IPS-18a (cell line): ENCODE data around the gene TNFRSF11A.

Experiments
- H3K27ac ChIP-seq: one replicate; pipeline ENCODE4 v1.5.1; 2013; ENCODE audit warnings: low read length
- H3K27me3 ChIP-seq: one replicate; pipeline ENCODE4 v1.6.1; 2013; ENCODE audit warnings: mild to moderate bottlenecking, low read length; ENCODE audit not compliant: control insufficient read depth, insufficient read depth
- H3K36me3 ChIP-seq: one replicate; pipeline ENCODE4 v1.6.1; 2013; ENCODE audit warnings: low read depth, low read length; ENCODE audit not compliant: control insufficient read depth
- H3K4me1 ChIP-seq: one replicate; pipeline ENCODE4 v1.6.1; 2013; ENCODE audit warnings: low read depth, low read length; ENCODE audit not compliant: control insufficient read depth
- H3K4me3 ChIP-seq: one replicate; pipeline ENCODE4 v1.5.1; 2013; ENCODE audit warnings: low read length
- H3K9ac ChIP-seq: one replicate; pipeline ENCODE4 v1.6.1; 2013; ENCODE audit warnings: mild to moderate bottlenecking, low read length, moderate library complexity
- H3K9me3 ChIP-seq: one replicate; pipeline ENCODE4 v1.6.1; 2013; ENCODE audit warnings: low read depth, low read length; ENCODE audit not compliant: control insufficient read depth

Gene TNFRSF11A

GRCh38 chr18:62434798-62435197 is 109.7 kb downstream of the TNFRSF11A start:
- Histone ChIP-seq H3K4me1 (peaks cover 5% of the 10 kb centered on the region), H3K27me3 (no peaks in the 10 kb centered on the region), H3K27ac (no peak overlapping the region), H3K4me3 (no peak overlapping the region), H3K36me3 (no peaks in the 10 kb centered on the region), H3K9ac (no peak overlapping the region), H3K9me3 (no peaks in the 10 kb centered on the region)

GRCh38 chr18:62435435-62436031 is 110.4 kb downstream of the TNFRSF11A start:
- Histone ChIP-seq H3K4me1 (peaks cover 5% of the 10 kb centered on the region), H3K36me3 (no peaks in the 10 kb centered on the region), H3K9ac (no peak overlapping the region), H3K9me3 (no peaks in the 10 kb centered on the region), H3K27ac (no peak overlapping the region), H3K4me3 (no peak overlapping the region), H3K27me3 (no peaks in the 10 kb centered on the region)

- Histone ChIP-seq H3K27me3 (no peaks in the 10 kb centered on the region), H3K4me3 (no peak overlapping the region), H3K9ac (no peak overlapping the region), H3K27ac (no peak overlapping the region), H3K9me3 (no peaks in the 10 kb centered on the region), H3K36me3 (no peaks in the 10 kb centered on the region), H3K4me1 (peaks cover 5% of the 10 kb centered on the region)
Measured at GRCh38 chr18:62436636-62437234, 111.6 kb downstream of the TNFRSF11A start.

GRCh38 chr18:62437235-62438017 is 112.3 kb downstream of the TNFRSF11A start:
- Histone ChIP-seq H3K9ac (no peak overlapping the region), H3K4me3 (no peak overlapping the region), H3K36me3 (no peaks in the 10 kb centered on the region), H3K27ac (no peak overlapping the region), H3K9me3 (no peaks in the 10 kb centered on the region), H3K4me1 (peaks cover 5% of the 10 kb centered on the region), H3K27me3 (no peaks in the 10 kb centered on the region)

GRCh38 chr18:62438018-62438329 is 112.9 kb downstream of the TNFRSF11A start:
- H3K27me3 ChIP-seq, result no peaks in the 10 kb centered on the region
- no peak overlapping the region for H3K9ac ChIP-seq

GRCh38 chr18:62438402-62438801 is 113.3 kb downstream of the TNFRSF11A start:
- Histone ChIP-seq H3K4me3 (no peak overlapping the region), H3K9ac (no peak overlapping the region), H3K27me3 (no peaks in the 10 kb centered on the region), H3K27ac (no peak overlapping the region), H3K4me1 (peaks cover 5% of the 10 kb centered on the region), H3K36me3 (no peaks in the 10 kb centered on the region), H3K9me3 (no peaks in the 10 kb centered on the region)

More at GRCh38 chr18:62438018-62438329, 112.9 kb downstream of the TNFRSF11A start:
- no peaks in the 10 kb centered on the region for H3K36me3 ChIP-seq
- no peak overlapping the region for H3K4me3 ChIP-seq
- no peak overlapping the region for H3K27ac ChIP-seq
- H3K9me3 ChIP-seq, result no peaks in the 10 kb centered on the region
- peaks cover 5% of the 10 kb centered on the region for H3K4me1 ChIP-seq

- Histone ChIP-seq H3K36me3 (no peaks in the 10 kb centered on the region), H3K4me1 (peaks cover 5% of the 10 kb centered on the region), H3K27me3 (no peaks in the 10 kb centered on the region), H3K9ac (no peak overlapping the region), H3K9me3 (no peaks in the 10 kb centered on the region), H3K4me3 (no peak overlapping the region), H3K27ac (no peak overlapping the region)
Measured at GRCh38 chr18:62438866-62439265, 113.8 kb downstream of the TNFRSF11A start.
